ENCODE measurements around the gene SDR42E2.

- TF ChIP-seq, protein P1, sequence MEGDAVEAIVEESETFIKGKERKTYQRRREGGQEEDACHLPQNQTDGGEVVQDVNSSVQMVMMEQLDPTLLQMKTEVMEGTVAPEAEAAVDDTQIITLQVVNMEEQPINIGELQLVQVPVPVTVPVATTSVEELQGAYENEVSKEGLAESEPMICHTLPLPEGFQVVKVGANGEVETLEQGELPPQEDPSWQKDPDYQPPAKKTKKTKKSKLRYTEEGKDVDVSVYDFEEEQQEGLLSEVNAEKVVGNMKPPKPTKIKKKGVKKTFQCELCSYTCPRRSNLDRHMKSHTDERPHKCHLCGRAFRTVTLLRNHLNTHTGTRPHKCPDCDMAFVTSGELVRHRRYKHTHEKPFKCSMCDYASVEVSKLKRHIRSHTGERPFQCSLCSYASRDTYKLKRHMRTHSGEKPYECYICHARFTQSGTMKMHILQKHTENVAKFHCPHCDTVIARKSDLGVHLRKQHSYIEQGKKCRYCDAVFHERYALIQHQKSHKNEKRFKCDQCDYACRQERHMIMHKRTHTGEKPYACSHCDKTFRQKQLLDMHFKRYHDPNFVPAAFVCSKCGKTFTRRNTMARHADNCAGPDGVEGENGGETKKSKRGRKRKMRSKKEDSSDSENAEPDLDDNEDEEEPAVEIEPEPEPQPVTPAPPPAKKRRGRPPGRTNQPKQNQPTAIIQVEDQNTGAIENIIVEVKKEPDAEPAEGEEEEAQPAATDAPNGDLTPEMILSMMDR (IDR thresholded peaks at IDR 0.05) = no peak
- TF ChIP-seq POLR2A (IDR thresholded peaks at IDR 0.05) (no peak), POLR2AphosphoS5 (IDR thresholded peaks at IDR 0.05; ENCODE audit: insufficient read depth in 1 of 2, low read depth in 1 of 2) (no peak)
These were observed 33.1 kb downstream of the SDR42E2 start for GRCh38 chr16:22195445-22195694.

Data from vagina (tissue), 2 donors.